HepG2 (cell line): ENCODE data around the gene DCAF16. TPM values are rescaled to one million over a fixed set of nuclear protein-coding genes. Genes with fewer than 3 reads are reported as not detected.

ENCODE experiments used
- ATAC-seq: fragments of 200-7000 bp; cut with Tn5 transposase; 3 replicates; pipeline ENCODE4 v1.9.1; 2020; ENCODE audit warnings: mild to moderate bottlenecking, moderate library complexity
- BruUV-seq: library from RNA; stranded (reverse); fragments of 400-500 nt; replicated peaks from 2 replicates; lab custom pipeline; 2021; lab: Mats Ljungman, UMichigan
- CTCF ChIA-PET: fragments of 300-600 bp; formaldehyde crosslinking; extraction: SDS; loops from one replicate; lab custom pipeline; 2021; ENCODE audit warnings: low total read pairs, inconsistent platforms, low intra/inter-chr PET ratio; lab: Yijun Ruan, JAX
- POLR2A ChIA-PET: fragments of 350-600 bp; sonication (Branson Sonifier 250); formaldehyde crosslinking; loops from one replicate; lab custom pipeline; 2020; ENCODE audit warnings: antibody characterized with exemption, inconsistent platforms; lab: Yijun Ruan, JAX
- DNase-seq: peaks from one replicate; pipeline ENCODE4 v3.0.0-alpha.2; 2015; ENCODE audit warnings: low spot score
- FAIRE-seq: peaks from 3 replicates; lab custom pipeline; 2011; peaks lifted over from hg19 to GRCh38; lab: Jason Lieb, UNC
- H2AFZ ChIP-seq: one replicate; pipeline ENCODE4 v1.6.1; 2011; ENCODE audit warnings: low read length, inconsistent platforms
- H3K27ac ChIP-seq: fragments of 300-600 bp; 3 replicates; pipeline ENCODE4 v1.8.0; 2011; ENCODE audit warnings: mixed run types, mild to moderate bottlenecking, mixed read lengths, low read length, inconsistent platforms; ENCODE audit not compliant: insufficient read depth; ENCODE audit errors: extremely low read length
- H3K27me3 ChIP-seq, 2 experiments: fragments of 200-600 bp in 1 of 2; 2 replicates in 1 of 2; 3 replicates in 1 of 2; pipeline versions ENCODE4 v1.6.0 to v1.8.0; 2011; ENCODE audit warnings: low read length in 2 of 2, mild to moderate bottlenecking in 2 of 2, moderate library complexity in 2 of 2, inconsistent platforms in 1 of 2; ENCODE audit not compliant: insufficient read depth in 2 of 2, control insufficient read depth in 1 of 2
- H3K36me3 ChIP-seq, 2 experiments: fragments of 200-600 bp in 1 of 2; replicated peaks in 1 of 2; 2 replicates in 1 of 2; 3 replicates in 1 of 2; pipeline versions ENCODE4 v1.5.1 to v1.8.0; 2011; ENCODE audit warnings: low read length in 2 of 2, inconsistent platforms in 1 of 2; ENCODE audit not compliant: insufficient read depth in 2 of 2, control insufficient read depth in 1 of 2
- H3K4me1 ChIP-seq: 2 replicates; pipeline ENCODE4 v1.5.1; 2012; ENCODE audit warnings: low read length, inconsistent platforms; ENCODE audit not compliant: insufficient read depth
- H3K4me2 ChIP-seq: 2 replicates; pipeline ENCODE4 v1.6.0; 2011; ENCODE audit warnings: low read depth, low read length, inconsistent platforms
- H3K4me3 ChIP-seq, 3 experiments: fragments of 200-600 bp in 1 of 3; sonication (generic), shearing (Covaris generic) in 1 of 3; replicated peaks in 1 of 3; 2 replicates each; pipeline ENCODE4 v1.5.1; 2011 to 2016; ENCODE audit warnings: low read length in 3 of 3, inconsistent platforms in 2 of 3, low read depth in 2 of 3, mild to moderate bottlenecking in 2 of 3, control low read depth in 1 of 3, mixed read lengths in 1 of 3; ENCODE audit not compliant: insufficient read depth in 1 of 3
- H3K79me2 ChIP-seq: one replicate; pipeline ENCODE4 v1.6.1; 2011; ENCODE audit warnings: low read length, inconsistent platforms; ENCODE audit not compliant: insufficient read depth
- H3K9ac ChIP-seq: 2 replicates; pipeline ENCODE4 v1.6.0; 2011; ENCODE audit warnings: mild to moderate bottlenecking, low read depth, low read length, inconsistent platforms; ENCODE audit not compliant: insufficient read depth
- H3K9me3 ChIP-seq: 2 replicates; pipeline ENCODE4 v1.5.1; 2012; ENCODE audit warnings: mild to moderate bottlenecking, low read length
- H4K20me1 ChIP-seq: 2 replicates; pipeline ENCODE4 v1.6.0; 2011; ENCODE audit warnings: inconsistent platforms, mild to moderate bottlenecking, low read length, moderate library complexity; ENCODE audit not compliant: insufficient read depth
- AKAP8 ChIP-seq: sonication (generic); formaldehyde crosslinking; IDR thresholded peaks from 2 replicates; pipeline ENCODE4 v1.5.1; 2020; ENCODE audit warnings: mild to moderate bottlenecking, missing genetic modification reagents
- CEBPB ChIP-seq: IDR thresholded peaks from 2 replicates; pipeline ENCODE4 v1.6.1; 2011; ENCODE audit warnings: low read depth, low read length, improper control_type of control experiment, borderline replicate concordance
- ESRRA ChIP-seq: sonication (generic); formaldehyde crosslinking; IDR thresholded peaks from 2 replicates; pipeline ENCODE4 v1.5.1; 2020; ENCODE audit warnings: mild to moderate bottlenecking, low read depth, missing genetic modification reagents
- KDM2A ChIP-seq: sonication (generic); formaldehyde crosslinking; IDR thresholded peaks from 2 replicates; pipeline ENCODE4 v1.4.0; 2020; ENCODE audit warnings: low read depth, missing genetic modification reagents, borderline replicate concordance
- NFKBIZ ChIP-seq: IDR thresholded peaks from 2 replicates; pipeline ENCODE4 v1.6.1; 2018; ENCODE audit warnings: missing genetic modification reagents, missing compliant biosample characterization
- NFRKB ChIP-seq: fragments of 450-650 bp; IDR thresholded peaks from 2 replicates; pipeline ENCODE4 v1.6.1; 2017
- NKX3-1 ChIP-seq: sonication (generic); formaldehyde crosslinking; IDR thresholded peaks from 2 replicates; pipeline ENCODE4 v1.5.0; 2020; ENCODE audit warnings: missing genetic modification reagents
- TIGD3 ChIP-seq: sonication (generic); formaldehyde crosslinking; IDR thresholded peaks from 2 replicates; pipeline ENCODE4 v1.5.1; 2020; ENCODE audit warnings: mild to moderate bottlenecking, missing genetic modification reagents, borderline replicate concordance
- ZBTB40 ChIP-seq, 2 experiments: fragments of 450-650 bp in 1 of 2; sonication (generic) in 1 of 2; formaldehyde crosslinking in 1 of 2; IDR thresholded peaks; 2 replicates each; pipeline versions ENCODE4 v1.6.1 to v1.8.0; 2016 to 2022; ENCODE audit warnings: antibody characterized with exemption in 1 of 2, mild to moderate bottlenecking in 1 of 2, missing genetic modification reagents in 1 of 2
- ZNF235 ChIP-seq: sonication (generic); formaldehyde crosslinking; IDR thresholded peaks from 2 replicates; pipeline ENCODE4 v1.8.1; 2023; ENCODE audit warnings: mild to moderate bottlenecking, missing genetic modification reagents, borderline replicate concordance
- ZNF292 ChIP-seq: sonication (generic); formaldehyde crosslinking; IDR thresholded peaks from 2 replicates; pipeline ENCODE4 v1.8.1; 2022; ENCODE audit warnings: mild to moderate bottlenecking, low read depth, missing genetic modification reagents, borderline replicate concordance
- ZNF382 ChIP-seq: sonication (generic); formaldehyde crosslinking; IDR thresholded peaks from 2 replicates; pipeline ENCODE4 v1.5.0; 2020; ENCODE audit warnings: missing genetic modification reagents, mild to moderate bottlenecking, borderline replicate concordance
- ZNF773 ChIP-seq: sonication (generic); formaldehyde crosslinking; IDR thresholded peaks from 2 replicates; pipeline ENCODE4 v1.4.0; 2020; ENCODE audit warnings: missing genetic modification reagents, borderline replicate concordance
- WGBS: methylation state at CpG from one replicate; pipeline ENCODE4 v1.1.6; 2017; ENCODE audit warnings: low lambda C conversion rate; 5-methylcytosine and 5-hydroxymethylcytosine counted together
- in situ Hi-C: cut with HindIII; loops from 2 replicates; pipeline ENCODE4 v1.10.0; 2017; ENCODE audit warnings: low pct_unique_long_range_greater_than_20kb; ENCODE audit not compliant: extremely low pct_ligation_motif_present
- intact Hi-C: fragments of 100-400 bp; cut with micrococcal nuclease; formaldehyde crosslinking; loops from one replicate; pipeline ENCODE4 v1.10.0; 2022; ENCODE audit not compliant: unreplicated experiment
- polyA plus RNA-seq, 8 experiments: library from polyadenylated mRNA; depleted of rRNA in 3 of 8; stranded (reverse) in 7 of 8; unstranded in 1 of 8; fragments of >200 nt; fragmentation: Illumina TruSeq in 4 of 8; extraction: Trizol in 4 of 8; gene quantifications; 2 replicates each; pipeline versions ENCODE4 v1.2.1 to v1.2.3, GENCODE V29; 2011 to 2016; ENCODE audit warnings: low read depth in 4 of 8, missing spikeins in 1 of 8, mixed read lengths in 1 of 8; ENCODE audit not compliant: insufficient read depth in 1 of 8
- total RNA-seq, 5 experiments: library from RNA; depleted of rRNA; stranded (reverse); fragments of >200 nt; fragmentation: Illumina TruSeq; extraction: Trizol; gene quantifications; 2 replicates each; pipeline ENCODE4 v1.2.3, GENCODE V29; 2016; ENCODE audit warnings: low read depth in 1 of 5
- TF ChIP-seq, protein P1 (sequence below): IDR thresholded peaks from 2 replicates; pipeline ENCODE4 v1.6.1; 2018; ENCODE audit warnings: missing genetic modification reagents

The DCAF16 gene
- total and polyA plus RNA-seq, 2 of the 13 experiments (the other 11 are each of a cell fraction or from before 2014, with no cell fraction given) = 37.5 to 41.9 TPM

- Histone ChIP-seq H3K4me2 (no peak overlapping the region), H3K36me3 (no peaks in the 10 kb centered on the region), H4K20me1 (no peaks in the 10 kb centered on the region), H3K4me3 (no peak overlapping the region), H3K4me1 (no peaks in the 10 kb centered on the region), H3K27me3 (peaks cover 0 to 5% of the 10 kb centered on the region in 2 experiments; a peak in 1 of 5 replicates), H3K9ac (no peak overlapping the region), H3K27ac (no peak overlapping the region), H2AFZ (no peak overlapping the region), H3K79me2 (no peaks in the 10 kb centered on the region), H3K9me3 (no peaks in the 10 kb centered on the region)
- ATAC-seq (no peak), DNase-seq (no peak), FAIRE-seq (no peak)
- intact Hi-C loops = no loop called here
- ChIA-PET CTCF (no interaction called here), POLR2A (no interaction called here)
- in situ Hi-C loops = no loop called here
- WGBS = 0% methylated on average over 1 of the region's 1 CpG
- BruUV-seq = no TSS peak
- no peak for TF ChIP-seq ZNF773
- TF ChIP-seq TIGD3 (CRISPR knock-in tag) = no peak
- TF ChIP-seq NFKBIZ = no peak
- no peak for TF ChIP-seq ZNF382 (CRISPR knock-in tag)
- TF ChIP-seq ESRRA = no peak
- TF ChIP-seq, protein P1, sequence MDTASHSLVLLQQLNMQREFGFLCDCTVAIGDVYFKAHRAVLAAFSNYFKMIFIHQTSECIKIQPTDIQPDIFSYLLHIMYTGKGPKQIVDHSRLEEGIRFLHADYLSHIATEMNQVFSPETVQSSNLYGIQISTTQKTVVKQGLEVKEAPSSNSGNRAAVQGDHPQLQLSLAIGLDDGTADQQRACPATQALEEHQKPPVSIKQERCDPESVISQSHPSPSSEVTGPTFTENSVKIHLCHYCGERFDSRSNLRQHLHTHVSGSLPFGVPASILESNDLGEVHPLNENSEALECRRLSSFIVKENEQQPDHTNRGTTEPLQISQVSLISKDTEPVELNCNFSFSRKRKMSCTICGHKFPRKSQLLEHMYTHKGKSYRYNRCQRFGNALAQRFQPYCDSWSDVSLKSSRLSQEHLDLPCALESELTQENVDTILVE (CRISPR knock-in tag) = no peak
- no peak for TF ChIP-seq NFRKB
- no peak for TF ChIP-seq KDM2A (CRISPR knock-in tag)
- TF ChIP-seq NKX3-1 (CRISPR knock-in tag) = no peak
- TF ChIP-seq ZBTB40 (IDR thresholded peaks at IDR 0.05) = no peak
- no peak for TF ChIP-seq ZBTB40 (CRISPR knock-in tag; IDR thresholded peaks at IDR 0.05)
- TF ChIP-seq ZNF292 (CRISPR knock-in tag) = no peak
- TF ChIP-seq CEBPB = no peak
- no peak for TF ChIP-seq AKAP8 (CRISPR knock-in tag)
- no peak for TF ChIP-seq ZNF235 (CRISPR knock-in tag)
These were observed 49.5 kb downstream of the DCAF16 start for GRCh38 chr4:17761062-17761461.
